ACC112 (cell line): ENCODE measurements around the gene TRIO.
"Not testable (repeated sequence)": the region's sequence is repeated elsewhere in the genome, so short reads cannot be mapped to it uniquely, and the experiment has no call there.

Experiments used
- H2AFZ ChIP-seq: fragments of 200-600 bp; sonication (generic); one replicate; pipeline ENCODE4 v1.6.0; 2017; ENCODE audit warnings: antibody characterized with exemption, low read length; ENCODE audit not compliant: unreplicated experiment
- H3K27ac ChIP-seq: fragments of 200-600 bp; sonication (generic); 2 replicates; pipeline ENCODE4 v1.5.1; 2014; ENCODE audit warnings: low read depth, mild to moderate bottlenecking, antibody characterized with exemption, low read length, moderate library complexity
- H3K27me3 ChIP-seq: fragments of 200-600 bp; sonication (generic); 2 replicates; pipeline ENCODE4 v1.6.1; 2014; ENCODE audit warnings: mild to moderate bottlenecking, antibody characterized with exemption, low read length, moderate library complexity, mixed read lengths; ENCODE audit not compliant: insufficient read depth
- H3K36me3 ChIP-seq: fragments of 200-600 bp; sonication (generic); 2 replicates; pipeline ENCODE4 v1.6.1; 2016; ENCODE audit warnings: mild to moderate bottlenecking, antibody characterized with exemption, low read length, moderate library complexity, mixed read lengths; ENCODE audit not compliant: insufficient read depth
- H3K4me1 ChIP-seq: fragments of 200-600 bp; sonication (generic); one replicate; pipeline ENCODE4 v1.6.1; 2016; ENCODE audit warnings: low read length, mixed read lengths; ENCODE audit not compliant: insufficient read depth, unreplicated experiment, control insufficient read depth
- H3K4me3 ChIP-seq: fragments of 200-600 bp; sonication (generic); 2 replicates; pipeline ENCODE4 v1.5.1; 2014; ENCODE audit warnings: mild to moderate bottlenecking, low read depth, low read length
- H3K79me2 ChIP-seq: fragments of 200-600 bp; sonication (generic); one replicate; pipeline ENCODE4 v1.6.0; 2016; ENCODE audit warnings: low read length; ENCODE audit not compliant: control insufficient read depth, unreplicated experiment, insufficient read depth

TRIO gene

GRCh38 chr5:14534773-14535172 is 391.6 kb downstream of the TRIO start:
- Histone ChIP-seq H3K79me2 (no peaks in the 10 kb centered on the region), H3K4me1 (no peaks in the 10 kb centered on the region), H3K36me3 (no peaks in the 10 kb centered on the region), H3K27ac (no peak overlapping the region), H3K27me3 (peaks cover 16% of the 10 kb centered on the region; the same call in 1 of the 2 replicates), H3K4me3 (no peak overlapping the region), H2AFZ (peak overlapping the region; percentile 48)

- no peak overlapping the region for H3K4me3 ChIP-seq
- no peaks in the 10 kb centered on the region for H3K79me2 ChIP-seq
- H3K4me1 ChIP-seq: no peaks in the 10 kb centered on the region
- H2AFZ ChIP-seq: no peak overlapping the region
- peaks cover 75% of the 10 kb centered on the region for H3K27me3 ChIP-seq
- H3K27ac ChIP-seq: no peak overlapping the region
- H3K36me3 ChIP-seq: no peaks in the 10 kb centered on the region
Measured at GRCh38 chr5:14545308-14545707, 402.2 kb downstream of the TRIO start.

DNA sequence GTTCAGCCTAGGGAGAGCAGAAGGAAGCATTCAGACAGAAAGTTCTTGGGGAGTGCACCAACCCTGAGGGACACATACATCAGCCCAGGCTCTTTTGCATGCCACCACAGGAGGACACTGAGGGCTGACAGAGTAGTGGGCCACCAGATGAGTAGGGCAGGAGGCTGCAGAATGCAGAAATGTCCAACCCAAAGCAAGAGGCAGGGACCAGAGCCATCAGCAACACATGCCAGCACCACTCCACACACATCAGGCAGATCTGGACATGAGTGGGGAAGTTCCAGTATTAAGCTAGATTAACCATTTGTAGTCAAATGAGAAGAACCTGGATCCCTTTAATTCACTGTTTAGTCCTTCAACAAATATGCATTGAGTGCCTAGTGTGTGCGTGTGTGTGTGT is 402.7 kb downstream of the TRIO start:
- Histone ChIP-seq H2AFZ (no peak overlapping the region), H3K36me3 (no peaks in the 10 kb centered on the region), H3K79me2 (no peaks in the 10 kb centered on the region), H3K4me1 (no peaks in the 10 kb centered on the region), H3K27ac (no peak overlapping the region), H3K27me3 (peaks cover 76% of the 10 kb centered on the region), H3K4me3 (no peak overlapping the region)

- Histone ChIP-seq H3K4me1 (no peaks in the 10 kb centered on the region), H3K27me3 (peaks cover 74% of the 10 kb centered on the region), H3K4me3 (no peak overlapping the region), H3K27ac (no peak overlapping the region), H3K36me3 (no peaks in the 10 kb centered on the region), H3K79me2 (no peaks in the 10 kb centered on the region), H2AFZ (no peak overlapping the region)
Measured at GRCh38 chr5:14547666-14548065, 404.5 kb downstream of the TRIO start.

GRCh38 chr5:14551211-14551610 is 408.1 kb downstream of the TRIO start:
- no peaks in the 10 kb centered on the region for H3K4me1 ChIP-seq
- H2AFZ ChIP-seq: no peak overlapping the region
- no peaks in the 10 kb centered on the region for H3K36me3 ChIP-seq
- H3K27me3 ChIP-seq: peaks cover 68% of the 10 kb centered on the region
- H3K4me3 ChIP-seq: no peak overlapping the region
- no peaks in the 10 kb centered on the region for H3K79me2 ChIP-seq
- H3K27ac ChIP-seq: no peak overlapping the region

- Histone ChIP-seq H2AFZ (no peak overlapping the region), H3K79me2 (no peaks in the 10 kb centered on the region)
Measured at GRCh38 chr5:14552017-14552416, 408.9 kb downstream of the TRIO start.

DNA sequence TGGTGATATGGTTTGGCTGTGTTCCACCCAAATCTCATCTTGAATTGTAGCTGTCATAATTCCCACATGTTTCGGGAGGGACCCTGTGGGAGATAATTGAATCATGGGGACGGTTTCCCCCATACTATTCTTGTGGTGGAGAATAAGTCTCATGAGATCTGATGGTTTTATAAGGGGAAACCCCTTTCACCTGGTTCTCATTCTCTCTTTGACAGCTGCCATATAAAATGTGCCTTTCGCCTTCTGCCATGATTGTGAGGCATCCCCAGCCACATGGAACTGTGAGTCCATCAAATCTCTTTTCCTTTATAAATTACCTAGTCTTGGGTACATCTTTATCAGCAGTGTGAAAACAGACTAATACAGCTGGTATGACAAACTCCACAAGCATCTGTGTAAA is 411.1 kb downstream of the TRIO start:
- not testable (repeated sequence) for H3K79me2 ChIP-seq, H3K36me3 ChIP-seq, H3K4me3 ChIP-seq, H2AFZ ChIP-seq, H3K27ac ChIP-seq, H3K4me1 ChIP-seq
- H3K27me3 ChIP-seq: peaks cover 70% of the 10 kb centered on the region

More at GRCh38 chr5:14552017-14552416, 408.9 kb downstream of the TRIO start:
- Histone ChIP-seq H3K27ac (no peak overlapping the region), H3K36me3 (no peaks in the 10 kb centered on the region), H3K27me3 (peaks cover 69% of the 10 kb centered on the region), H3K4me1 (no peaks in the 10 kb centered on the region), H3K4me3 (no peak overlapping the region)

DNA sequence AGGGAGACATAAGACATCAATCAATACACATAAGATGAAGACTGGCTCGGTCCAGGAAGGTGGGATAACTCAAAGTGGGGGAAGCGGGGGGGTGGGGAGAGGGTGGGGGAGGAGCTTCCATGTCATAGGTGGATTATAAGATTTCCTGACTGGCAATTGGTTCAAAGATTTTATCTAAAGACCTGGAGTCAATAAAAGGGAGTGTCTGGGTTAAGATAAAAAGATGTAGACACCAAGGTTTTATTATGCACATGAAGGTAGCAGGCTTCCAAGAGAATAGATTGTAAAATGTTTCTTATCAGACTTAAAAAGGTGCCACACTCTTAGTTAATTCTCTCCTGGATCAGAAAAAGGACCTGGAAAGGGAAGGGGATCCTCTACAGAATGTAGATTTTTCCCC is 412.9 kb downstream of the TRIO start:
- H3K27me3 ChIP-seq: peaks cover 68% of the 10 kb centered on the region
- H3K4me3 ChIP-seq: no peak overlapping the region
- no peak overlapping the region for H3K27ac ChIP-seq
- no peak overlapping the region for H2AFZ ChIP-seq
- no peaks in the 10 kb centered on the region for H3K36me3 ChIP-seq
- H3K79me2 ChIP-seq: no peaks in the 10 kb centered on the region
- H3K4me1 ChIP-seq: no peaks in the 10 kb centered on the region

- no peaks in the 10 kb centered on the region for H3K36me3 ChIP-seq
- H3K4me1 ChIP-seq: no peaks in the 10 kb centered on the region
- H2AFZ ChIP-seq: no peak overlapping the region
- H3K4me3 ChIP-seq: no peak overlapping the region
- peaks cover 71% of the 10 kb centered on the region for H3K27me3 ChIP-seq
- no peaks in the 10 kb centered on the region for H3K79me2 ChIP-seq
- no peak overlapping the region for H3K27ac ChIP-seq
Measured at GRCh38 chr5:14557203-14557770, 414.1 kb downstream of the TRIO start.

DNA sequence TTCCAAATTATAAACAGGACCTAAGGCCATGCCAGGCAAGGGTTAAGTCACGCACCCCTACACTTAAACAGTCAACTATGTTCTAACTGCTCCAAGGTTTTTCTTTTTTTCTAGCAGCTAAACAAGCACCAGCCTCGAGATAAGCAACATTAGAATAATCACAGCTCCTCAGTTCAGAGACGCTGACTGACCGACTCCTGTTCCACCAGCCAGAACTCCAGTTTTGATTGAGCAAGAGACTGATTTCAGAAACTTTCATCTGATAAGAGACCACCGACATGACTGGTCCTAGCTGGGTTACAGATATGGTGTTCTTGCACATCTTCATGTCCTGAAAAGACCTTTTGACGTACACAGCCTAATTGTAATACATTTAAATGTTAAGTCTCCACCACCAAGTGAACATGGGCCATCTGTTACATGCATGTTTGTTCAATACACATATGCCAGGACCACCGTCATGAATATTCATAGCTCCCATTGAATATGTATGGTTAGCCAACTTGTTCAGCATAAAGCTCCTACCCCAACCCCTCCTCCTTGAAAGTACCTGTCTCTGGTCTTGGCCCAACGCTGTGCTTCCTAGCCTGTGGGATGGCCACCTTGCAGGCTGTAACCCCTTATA is 414.8 kb downstream of the TRIO start:
- H3K27me3 ChIP-seq: peaks cover 68% of the 10 kb centered on the region
- H3K4me3 ChIP-seq: no peak overlapping the region
- H3K4me1 ChIP-seq: no peaks in the 10 kb centered on the region
- no peak overlapping the region for H3K27ac ChIP-seq
- no peak overlapping the region for H2AFZ ChIP-seq
- no peaks in the 10 kb centered on the region for H3K79me2 ChIP-seq
- no peaks in the 10 kb centered on the region for H3K36me3 ChIP-seq
